Activated CD4-positive, CD25-positive, alpha-beta regulatory T cell treated with anti-CD3 and anti-CD28 coated beads, Interleukin-2, amount 50 U/mL, for 24 hours (primary cell): ENCODE results near the gene RSPH4A.
A peak's percentile ranks its signal among the peaks of the same experiment; 100 is the strongest.
"Not testable (repeated sequence)": the region's sequence is repeated elsewhere in the genome, so short reads cannot be mapped to it uniquely, and the experiment has no call there.

Source experiments
- ATAC-seq, 2 donors: fragments of 150-1000 bp; cut with Tn5 transposase; one replicate each; pipeline ENCODE4 v1.10.0; 2021; ENCODE audit warnings: mild to moderate bottlenecking in 1 of 2, moderate library complexity in 1 of 2

Gene RSPH4A

GRCh38 chr6:116615937-116616736, at the start of gene RSPH4A:
Gene RSPH4A, plus strand, starts transcription at chr6:116616479. Its CDS starts 145 bp downstream, at chr6:116616624.
- ATAC-seq: peak; percentile 89 to 96

GRCh38 chr6:116568111-116568510, 48.2 kb upstream of the RSPH4A start:
- no peak for ATAC-seq

GRCh38 chr6:116568821-116569755, 47.2 kb upstream of the RSPH4A start:
- ATAC-seq: no peak

- peak; percentile 95 to 97 for ATAC-seq
Measured at GRCh38 chr6:116570856-116571682, 45.2 kb upstream of the RSPH4A start, which contains the start of gene RWDD1. Gene RWDD1, plus strand, starts transcription at chr6:116571504. Its CDS starts 79 bp downstream, at chr6:116571583.

- no peak for ATAC-seq
Measured at GRCh38 chr6:116571683-116572000, 44.6 kb upstream of the RSPH4A start.

GRCh38 chr6:116572162-116572561, 44.1 kb upstream of the RSPH4A start:
- no peak for ATAC-seq

- ATAC-seq: no peak
Measured at GRCh38 chr6:116575227-116575626, 41.1 kb upstream of the RSPH4A start.

GRCh38 chr6:116577486-116577885, 38.8 kb upstream of the RSPH4A start:
- ATAC-seq: no peak

GRCh38 chr6:116578335-116578734, 37.9 kb upstream of the RSPH4A start:
- no peak for ATAC-seq

- ATAC-seq: no peak
Measured at GRCh38 chr6:116579143-116579542, 37.1 kb upstream of the RSPH4A start.

GRCh38 chr6:116580198-116580597, 36.1 kb upstream of the RSPH4A start:
- ATAC-seq: no peak

- ATAC-seq: no peak
Measured at GRCh38 chr6:116586276-116586675, 30.0 kb upstream of the RSPH4A start.

GRCh38 chr6:116586738-116587137, 29.5 kb upstream of the RSPH4A start:
- ATAC-seq: no peak

- ATAC-seq: no peak
Measured at GRCh38 chr6:116595247-116595646, 21.0 kb upstream of the RSPH4A start.

- ATAC-seq: no peak
Measured at GRCh38 chr6:116596815-116597214, 19.5 kb upstream of the RSPH4A start.

GRCh38 chr6:116603916-116604315, 12.4 kb upstream of the RSPH4A start:
- not testable (repeated sequence) for ATAC-seq

GRCh38 chr6:116604868-116605267, 11.4 kb upstream of the RSPH4A start:
- not testable (repeated sequence) for ATAC-seq

GRCh38 chr6:116605935-116606334, 10.3 kb upstream of the RSPH4A start:
- ATAC-seq: no peak

GRCh38 chr6:116611056-116611455, 5.2 kb upstream of the RSPH4A start:
- ATAC-seq: no peak

GRCh38 chr6:116616737-116617053, 416 bp downstream of the RSPH4A start:
- no peak for ATAC-seq

GRCh38 chr6:116624036-116624805, 7.9 kb downstream of the RSPH4A start:
- no peak for ATAC-seq

GRCh38 chr6:116625872-116626271, 9.6 kb downstream of the RSPH4A start:
- no peak for ATAC-seq
